ENCODE measurements around the gene IL31.

IL31 gene

DNA sequence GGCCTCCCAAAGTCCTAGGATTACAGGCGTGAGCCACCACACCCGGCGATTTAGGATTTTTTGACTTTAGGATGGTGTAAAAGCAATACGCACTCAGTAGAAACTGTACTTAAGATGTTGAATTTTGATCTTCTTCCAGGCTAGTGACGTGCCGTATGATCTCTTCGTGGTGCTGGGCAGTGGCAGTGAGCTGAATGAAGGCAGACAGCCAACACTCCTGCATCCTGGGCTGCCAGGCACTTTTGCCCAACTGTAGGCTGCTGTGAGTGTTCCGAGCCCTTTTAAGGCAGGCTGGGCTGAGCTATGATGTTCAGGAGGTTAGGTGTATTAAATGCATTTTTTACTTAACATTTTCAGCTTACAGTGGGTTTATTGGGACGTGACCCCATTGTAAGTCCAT lies 21.3 kb downstream of the IL31 start:
- DNase-seq = no peak

GRCh38 chr12:122150127-122150681 lies 23.8 kb downstream of the IL31 start:
- DNase-seq = no peak

- DNase-seq = no peak
These were observed 25.4 kb downstream of the IL31 start for GRCh38 chr12:122148657-122149056.

DNA sequence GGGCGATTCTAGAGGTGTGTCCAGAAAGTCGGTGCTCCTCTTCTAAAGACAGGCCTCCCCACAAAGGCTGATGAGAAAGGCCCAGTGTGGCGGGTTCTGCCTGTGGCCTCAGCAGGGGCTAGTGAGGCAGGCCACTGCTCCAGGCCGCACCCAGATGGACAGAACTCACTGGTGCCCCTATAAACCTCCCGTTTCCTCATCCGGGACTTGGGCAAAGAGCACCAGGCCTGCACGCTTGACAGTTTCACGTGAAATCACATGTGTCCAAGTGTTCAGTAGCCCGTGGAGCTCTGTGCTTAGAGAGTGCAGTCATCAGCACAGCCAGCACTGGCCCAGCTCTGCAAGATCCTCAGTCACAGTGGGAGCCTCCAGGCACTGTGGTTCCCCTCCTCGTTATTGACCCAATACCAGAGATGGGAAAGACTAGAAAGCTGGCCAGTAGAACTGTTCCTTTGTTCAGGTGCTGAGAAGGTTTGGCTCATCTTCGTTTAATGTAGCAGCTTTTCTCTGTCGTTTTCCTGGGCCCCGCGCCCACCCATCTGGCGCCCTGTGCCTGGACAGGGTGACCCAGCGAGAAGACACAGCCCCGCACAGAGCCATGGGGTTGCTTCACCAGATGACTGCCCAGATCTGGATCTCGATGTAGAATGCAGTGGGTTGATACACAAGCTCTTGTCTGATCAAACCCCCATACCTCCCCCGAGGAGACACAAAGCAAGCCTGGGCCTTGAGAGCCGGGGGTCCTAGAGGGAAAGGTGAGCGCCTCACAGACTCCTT lies 26.3 kb downstream of the IL31 start:
- DNase-seq = no peak

GRCh38 chr12:122145505-122146330 lies 28.3 kb downstream of the IL31 start:
- no peak for DNase-seq

DNA sequence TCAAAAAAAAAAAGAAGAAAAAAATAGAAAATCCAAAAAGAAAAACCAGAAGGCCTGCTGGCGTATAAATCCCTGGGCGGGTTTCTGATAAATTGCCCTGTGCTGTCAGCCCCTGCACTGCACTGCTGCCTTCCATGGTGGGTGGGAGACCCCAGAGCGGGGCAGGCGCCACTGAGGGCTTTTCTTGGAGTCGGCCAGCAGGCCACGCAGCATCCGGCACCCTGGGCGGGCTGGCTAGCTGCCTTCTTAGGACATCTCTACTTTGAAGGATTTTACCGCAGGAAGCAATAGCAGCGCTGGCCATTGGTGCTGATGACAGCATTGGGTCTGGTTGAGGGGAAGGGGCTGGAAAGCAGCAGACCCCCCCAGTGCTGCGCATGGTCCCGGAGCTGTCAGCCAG lies 29.1 kb downstream of the IL31 start:
- no peak for DNase-seq

GRCh38 chr12:122142857-122143256 lies 31.2 kb downstream of the IL31 start:
- no peak for DNase-seq

DNA sequence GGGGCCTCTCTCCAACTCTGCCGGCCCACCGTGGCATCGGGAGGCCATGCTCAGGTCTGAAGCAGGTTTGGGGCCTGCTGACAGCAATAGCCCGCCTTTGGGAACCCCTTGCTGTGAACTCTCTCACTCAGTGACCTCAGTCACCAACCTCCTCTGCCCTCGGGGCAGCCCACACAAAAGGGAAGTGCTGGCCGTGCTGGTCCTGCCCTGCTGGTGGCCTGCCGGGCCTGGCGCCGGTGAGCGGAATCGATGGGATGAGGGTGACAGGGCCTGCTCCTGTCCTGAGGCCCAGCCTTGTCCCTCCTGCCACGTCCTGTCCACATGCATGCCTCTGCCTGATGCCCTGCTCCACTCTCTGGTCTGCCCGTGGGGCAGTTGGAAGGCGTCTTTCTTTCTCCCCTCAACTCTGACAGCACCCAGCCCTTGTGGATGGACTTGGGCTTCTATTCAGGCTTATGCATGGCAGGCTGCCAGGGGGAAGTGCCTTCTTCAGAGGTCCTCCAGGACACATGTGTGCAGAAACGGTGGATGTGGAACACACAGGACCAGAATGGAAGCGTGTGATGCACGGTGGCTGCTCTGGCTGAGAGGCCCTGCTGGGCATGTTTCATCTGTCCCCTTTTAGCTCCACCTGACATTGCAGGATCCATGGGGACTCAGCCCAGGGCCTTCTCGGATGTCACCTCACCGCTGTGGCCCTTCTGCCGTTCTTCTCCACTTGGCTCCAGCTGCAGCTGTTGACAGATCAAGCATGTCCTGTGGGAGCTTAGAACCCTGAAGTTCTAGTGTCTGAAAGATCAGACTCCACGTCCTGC lies 31.9 kb downstream of the IL31 start:
- DNase-seq = no peak

- no peak for DNase-seq
These were observed 33.4 kb downstream of the IL31 start for GRCh38 chr12:122140467-122141257.

- DNase-seq = no peak
These were observed 34.1 kb downstream of the IL31 start for GRCh38 chr12:122139941-122140340.

DNA sequence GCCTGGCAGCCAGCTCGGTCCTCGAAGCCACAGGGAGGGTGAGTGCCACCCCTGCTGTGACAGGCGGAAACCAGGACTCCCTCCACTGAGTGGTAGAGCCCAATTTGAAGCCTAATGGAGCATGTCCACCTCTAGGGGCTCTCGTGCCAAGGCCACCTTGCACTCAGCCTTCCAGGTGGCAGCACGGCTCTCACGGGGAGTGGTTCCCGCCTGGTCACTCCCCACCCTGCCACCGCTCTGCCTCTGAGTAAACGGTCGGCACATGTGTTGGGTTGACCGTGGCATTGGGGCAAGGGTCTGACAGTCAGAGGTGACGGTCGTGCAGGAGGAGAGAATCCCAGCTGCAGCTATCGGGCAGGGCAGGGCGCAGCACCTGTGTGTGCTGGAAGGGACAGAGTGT lies 34.8 kb downstream of the IL31 start:
- DNase-seq = no peak

- no peak for DNase-seq
These were observed 35.4 kb downstream of the IL31 start for GRCh38 chr12:122138616-122139015.

- DNase-seq = no peak
These were observed 35.8 kb downstream of the IL31 start for GRCh38 chr12:122138181-122138580.

- no peak for DNase-seq
These were observed 36.3 kb downstream of the IL31 start for GRCh38 chr12:122137681-122138080.

DNA sequence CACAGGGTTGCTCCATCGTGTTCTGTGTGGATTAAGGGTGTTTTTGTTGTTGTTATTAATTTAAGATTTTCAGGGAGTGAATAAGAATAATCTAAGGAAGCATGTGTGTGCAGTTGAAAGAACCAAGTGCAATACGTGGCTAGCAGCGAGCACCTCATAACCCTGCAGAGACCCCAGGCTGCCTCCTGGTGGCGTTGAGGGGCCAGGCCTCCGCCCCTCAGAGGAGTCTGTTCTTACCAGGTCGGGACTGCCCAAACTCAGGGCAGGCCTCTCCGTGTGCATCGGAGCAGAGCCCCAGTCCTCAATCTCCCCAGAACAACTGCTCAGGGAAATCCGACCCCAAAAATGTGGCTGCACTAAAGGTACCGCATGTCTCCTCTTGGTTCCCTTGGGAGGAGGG lies 36.8 kb downstream of the IL31 start:
- DNase-seq = no peak

- no peak for DNase-seq
These were observed 38.5 kb downstream of the IL31 start for GRCh38 chr12:122135437-122136031.

DNA sequence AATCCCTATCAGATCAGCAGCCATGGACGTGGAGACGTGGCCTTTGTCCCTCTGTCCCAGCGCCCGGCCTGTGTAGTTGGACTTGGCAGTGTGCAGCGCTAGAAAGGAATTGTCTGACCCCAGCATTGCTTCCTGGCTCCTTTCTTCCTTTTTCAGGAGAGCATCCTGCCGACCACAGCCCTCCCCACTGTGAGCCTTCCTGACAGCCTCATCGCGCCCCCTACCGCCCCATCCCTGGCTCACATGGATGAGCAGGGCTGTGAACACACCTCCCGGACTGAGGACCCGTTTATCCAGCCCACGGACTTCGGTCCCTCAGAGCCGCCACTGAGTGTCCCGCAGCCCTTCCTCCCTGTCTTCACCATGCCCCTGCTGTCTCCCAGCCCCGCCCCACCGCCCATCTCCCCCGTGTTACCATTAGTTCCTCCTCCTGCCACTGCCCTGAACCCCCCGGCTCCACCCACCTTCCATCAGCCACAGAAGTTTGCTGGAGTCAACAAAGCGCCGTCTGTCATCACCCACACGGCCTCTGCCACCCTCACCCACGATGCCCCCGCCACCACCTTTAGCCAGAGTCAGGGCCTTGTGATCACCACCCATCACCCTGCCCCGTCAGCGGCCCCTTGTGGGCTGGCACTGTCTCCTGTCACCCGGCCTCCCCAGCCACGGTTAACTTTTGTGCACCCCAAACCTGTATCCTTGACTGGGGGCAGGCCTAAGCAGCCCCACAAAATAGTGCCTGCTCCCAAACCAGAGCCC lies 40.6 kb downstream of the IL31 start:
- DNase-seq = no peak

DNA sequence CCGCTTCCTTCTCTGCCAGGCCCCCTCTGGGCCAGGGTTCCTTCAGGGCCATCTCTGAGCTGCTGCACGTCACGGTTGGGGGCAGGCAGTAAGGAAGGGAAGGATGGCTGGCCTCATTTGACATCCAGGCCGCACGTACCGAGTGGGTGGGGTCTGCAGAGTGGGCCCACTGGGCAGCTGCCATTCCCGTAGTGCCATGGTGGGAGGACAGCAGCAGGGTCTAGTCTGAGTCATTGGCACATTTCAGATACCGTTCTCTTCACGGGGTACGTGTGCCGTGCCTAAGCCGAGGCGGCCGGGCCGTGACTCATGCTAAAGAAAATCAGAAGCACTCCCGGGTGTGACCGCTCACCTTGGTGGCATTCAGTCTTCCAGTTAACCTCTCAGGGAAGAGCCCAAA lies 43.9 kb downstream of the IL31 start:
- DNase-seq = no peak

DNA sequence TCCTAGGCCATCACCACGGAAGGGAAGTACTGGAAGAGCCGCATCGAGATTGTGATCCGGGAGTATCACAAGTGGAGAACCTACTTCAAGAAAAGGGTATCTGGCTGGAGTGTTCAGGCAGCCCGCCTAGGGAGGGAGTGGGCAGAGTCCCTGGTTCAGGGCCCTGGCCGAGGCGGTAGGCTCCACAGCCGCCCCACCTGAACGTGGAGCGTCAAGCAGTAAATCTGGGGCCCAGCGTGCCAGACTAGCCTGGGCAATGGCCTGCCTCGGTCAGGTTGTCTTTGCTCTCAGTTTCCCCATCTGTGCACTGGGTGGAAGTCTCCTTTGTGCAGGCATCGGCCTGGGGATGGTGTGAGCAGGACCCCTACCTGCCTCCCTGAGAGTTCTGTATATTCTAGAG lies 44.9 kb downstream of the IL31 start:
- DNase-seq = no peak

DNA sequence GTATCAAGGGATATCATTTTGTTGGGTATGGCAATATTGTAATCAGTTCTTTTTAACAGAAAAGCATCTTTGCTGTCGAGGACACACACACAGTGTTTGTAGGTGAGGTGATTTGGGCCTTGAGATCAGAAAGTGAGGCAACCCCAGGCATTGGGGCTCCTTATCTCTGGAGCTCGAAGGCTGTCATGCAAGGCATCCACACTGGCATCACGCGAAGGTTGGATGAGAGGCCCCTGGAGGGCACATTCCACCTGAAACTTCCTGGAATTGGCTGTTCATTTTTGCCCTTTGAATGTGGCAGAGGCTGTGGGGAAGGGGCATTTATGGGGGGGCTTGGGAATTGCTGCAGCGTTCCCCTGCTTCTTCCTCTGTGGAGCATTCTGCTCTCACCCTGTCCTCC lies 45.5 kb downstream of the IL31 start:
- DNase-seq = no peak

- no peak for DNase-seq
These were observed 46.2 kb downstream of the IL31 start for GRCh38 chr12:122127839-122128238.
